GM18526 (cell line): ENCODE results near the gene EEF1AKMT3.

Experiments used
- POLR2A ChIP-seq: IDR thresholded peaks from 3 replicates; pipeline ENCODE4 v1.6.1; 2011; ENCODE audit not compliant: insufficient read length; ENCODE audit errors: extremely low read depth

The EEF1AKMT3 gene

GRCh38 chr12:57823908-57824640, 51.7 kb downstream of the EEF1AKMT3 start:
- TF ChIP-seq POLR2A: no peak

GRCh38 chr12:57825451-57825850, 53.0 kb downstream of the EEF1AKMT3 start:
- no peak for TF ChIP-seq POLR2A

GRCh38 chr12:57826400-57826799, 54.0 kb downstream of the EEF1AKMT3 start:
- no peak for TF ChIP-seq POLR2A

DNA sequence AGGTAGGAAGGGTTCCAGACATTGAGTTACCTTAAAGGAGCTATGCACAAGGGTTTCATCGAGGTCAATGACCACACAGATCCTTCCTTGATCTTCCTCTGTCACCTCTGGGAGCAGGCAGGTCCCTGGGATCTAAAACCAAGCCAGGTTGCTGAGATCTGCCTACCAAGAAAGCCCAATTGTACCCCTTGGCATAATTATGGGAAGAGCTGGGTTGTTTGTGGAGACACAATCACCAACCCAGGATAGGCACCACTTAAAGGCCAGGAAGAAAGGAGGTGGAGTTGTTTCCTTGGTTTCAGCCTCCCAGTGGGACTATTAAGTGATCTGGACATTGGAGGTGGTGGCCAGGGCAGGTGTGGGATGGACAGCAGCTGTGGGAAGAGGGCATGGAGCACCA, 54.6 kb downstream of the EEF1AKMT3 start:
- TF ChIP-seq POLR2A: no peak

- TF ChIP-seq POLR2A: no peak
These were observed 56.8 kb downstream of the EEF1AKMT3 start for GRCh38 chr12:57829025-57829777.

- no peak for TF ChIP-seq POLR2A
These were observed 58.0 kb downstream of the EEF1AKMT3 start for GRCh38 chr12:57830393-57830792.
